Kidney (tissue), 14 donors: ENCODE measurements around the gene PKNOX2. TPM values are rescaled to one million over a fixed set of nuclear protein-coding genes. Genes with fewer than 3 reads are reported as not detected.

Experiments
- DNase-seq, 5 donors: peaks; one replicate each; pipeline ENCODE4 v3.0.0-alpha.2; 2013 to 2020
- FAIRE-seq: peaks from 2 replicates; lab custom pipeline; 2012; peaks lifted over from hg19 to GRCh38; lab: Jason Lieb, UNC
- H3K27ac ChIP-seq, 2 donors: one replicate each; pipeline ENCODE4 v1.7.0; 2013; ENCODE audit warnings: low read depth in 2 of 2, low read length in 2 of 2, inconsistent platforms in 1 of 2
- H3K27me3 ChIP-seq: one replicate; pipeline ENCODE4 v1.7.1; 2013; ENCODE audit warnings: low read length, inconsistent platforms; ENCODE audit not compliant: control insufficient read depth, insufficient read depth
- H3K36me3 ChIP-seq, 3 donors: one replicate each; pipeline versions ENCODE4 v1.7.0 to v1.7.1; 2013; ENCODE audit warnings: low read length in 3 of 3, control low read depth in 1 of 3, inconsistent platforms in 1 of 3; ENCODE audit not compliant: insufficient read depth in 3 of 3, control insufficient read depth in 2 of 3
- H3K4me1 ChIP-seq, 3 donors: one replicate each; pipeline versions ENCODE4 v1.7.0 to v1.7.1; 2013; ENCODE audit warnings: low read length in 3 of 3, inconsistent platforms in 1 of 3, low read depth in 1 of 3; ENCODE audit not compliant: control insufficient read depth in 2 of 3, insufficient read depth in 2 of 3
- H3K4me3 ChIP-seq, 3 donors: one replicate each; pipeline versions ENCODE4 v1.7.0 to v1.8.1; 2013; ENCODE audit warnings: low read length in 3 of 3, control low read depth in 1 of 3, inconsistent platforms in 1 of 3
- H3K9ac ChIP-seq, 3 donors: one replicate each; pipeline versions ENCODE4 v1.7.0 to v1.7.1; 2013; ENCODE audit warnings: low read length in 3 of 3, control low read depth in 1 of 3, inconsistent platforms in 1 of 3
- H3K9me3 ChIP-seq, 3 donors: one replicate each; pipeline versions ENCODE4 v1.7.0 to v1.7.1; 2013; ENCODE audit warnings: low read length in 3 of 3, control low read depth in 1 of 3, inconsistent platforms in 1 of 3; ENCODE audit not compliant: control insufficient read depth in 2 of 3, insufficient read depth in 1 of 3
- CTCF ChIP-seq: IDR thresholded peaks from 3 replicates; pipeline ENCODE4 v1.5.1; 2012; ENCODE audit warnings: mild to moderate bottlenecking, moderate library complexity, borderline replicate concordance; ENCODE audit not compliant: insufficient read depth; ENCODE audit errors: extremely low read depth
- intact Hi-C: fragments of 100-400 bp; cut with DNase I; formaldehyde crosslinking; loops from one replicate; pipeline ENCODE4 v1.11.1; 2022
- polyA plus RNA-seq: library from polyadenylated mRNA; stranded (reverse); fragments of 350-450 nt; fragmentation: Illumina TruSeq; extraction: RNeasy Lipid Tissue Mini Kit (QIAGEN cat#74804); gene quantifications from one replicate; pipeline ENCODE4 v1.2.3, GENCODE V29; 2014; ENCODE audit warnings: low read depth, low replicate concordance; ENCODE audit not compliant: insufficient read depth
- total RNA-seq: library from RNA; stranded (reverse); fragmentation: NEBNext Ultra II Directional; extraction: Animal tissue kit (Norgen Biotek cat#: 25700); gene quantifications from one replicate; pipeline ENCODE4 v1.2.1, GENCODE V29; 2021
- donor health status: control.
- donor health status: control.
- donor health status: control.
- donor health status: control.
- donor health status: control.
- donor health status: DM: yes; HTN: yes; CAD: no.
- donor health status: Normal renal cell carcinoma (clear cell type).

Gene PKNOX2
- total and polyA plus RNA-seq, 2 donors from 2014 or later = 1.5 to 6.0 TPM

DNA sequence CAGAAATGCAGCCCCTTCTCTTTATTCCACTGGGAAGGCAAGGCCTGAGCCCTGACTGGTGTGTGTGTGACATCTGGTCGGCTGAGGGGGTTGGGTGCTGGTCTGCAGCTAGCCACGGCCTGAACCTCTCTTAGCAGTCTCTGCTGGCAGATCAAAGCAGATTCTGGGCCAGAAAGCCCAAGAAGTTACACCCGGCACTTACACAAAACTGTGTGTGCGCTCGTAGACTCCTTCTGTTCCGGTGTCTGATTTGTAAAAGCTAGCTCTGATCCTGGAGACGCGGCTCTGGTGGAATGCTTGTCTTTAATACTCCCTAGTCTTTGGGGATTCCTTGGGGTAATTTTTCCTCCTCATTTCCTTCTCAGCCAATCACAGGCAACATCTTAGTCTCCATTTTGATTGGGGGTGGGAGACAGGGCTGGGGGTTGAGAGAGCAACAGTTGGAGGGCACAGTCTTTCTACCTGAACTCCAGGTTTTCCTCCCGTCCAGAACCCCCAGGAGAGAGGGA, 5.5 kb downstream of the PKNOX2 start:
- Histone ChIP-seq H3K27ac (peak overlapping the region; percentile 20 to 51), H3K36me3 (no peaks in the 10 kb centered on the region), H3K9ac (peak overlapping the region in 1 of 3 donors; percentile 6), H3K27me3 (no peaks in the 10 kb centered on the region), H3K9me3 (no peaks in the 10 kb centered on the region), H3K4me3 (peak overlapping the region in 1 of 3 donors; percentile 28), H3K4me1 (peaks cover 0 to 24% (median 13%) of the 10 kb centered on the region in 3 donors)
- DNase-seq (peak in 2 of 5 donors; percentile 36 to 70), FAIRE-seq (no peak)
- intact Hi-C loops = no loop called here
- TF ChIP-seq CTCF = no peak

DNA sequence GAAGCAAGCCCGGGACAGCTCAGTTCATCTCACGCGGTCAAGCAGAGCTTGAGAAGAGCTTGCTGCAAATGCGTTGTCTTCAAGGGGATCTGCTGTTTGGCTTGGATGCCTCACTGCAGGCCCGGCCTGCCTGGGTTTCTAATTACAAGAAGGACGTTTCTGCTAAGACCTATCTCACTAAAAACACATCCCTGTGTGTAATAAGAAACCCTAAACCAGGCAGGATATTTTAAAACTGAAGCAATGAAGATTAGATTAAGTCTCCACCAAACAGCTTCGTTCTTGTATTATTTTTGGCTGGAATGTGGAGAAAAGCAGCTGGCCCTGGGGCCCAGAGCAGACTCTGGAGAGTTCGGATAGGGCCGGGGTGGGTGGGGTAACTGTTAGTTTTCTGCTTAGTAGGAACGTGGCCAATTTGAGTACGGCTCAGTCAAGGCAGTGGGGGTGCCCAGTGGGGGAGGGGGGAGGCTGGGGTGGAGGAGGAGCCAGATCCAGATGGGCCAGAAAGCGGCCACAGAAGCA, 6.0 kb downstream of the PKNOX2 start:
- DNase-seq (peak; percentile 81 to 96 (median 86)), FAIRE-seq (no peak)
- peak overlapping the region in 1 of 3 donors; percentile 6 for H3K9ac ChIP-seq
- peak overlapping the region in 1 of 3 donors; percentile 28 for H3K4me3 ChIP-seq
- no peak for TF ChIP-seq CTCF
- intact Hi-C loops = no loop called here
- H3K9me3 ChIP-seq = no peaks in the 10 kb centered on the region
- H3K4me1 ChIP-seq = peaks cover 0 to 24% (median 13%) of the 10 kb centered on the region in 3 donors
- H3K27me3 ChIP-seq = no peaks in the 10 kb centered on the region
- H3K36me3 ChIP-seq = no peaks in the 10 kb centered on the region
- H3K27ac ChIP-seq = peak overlapping the region; percentile 20 to 51

GRCh38 chr11:125171974-125172373, 7.4 kb downstream of the PKNOX2 start:
- Histone ChIP-seq H3K9me3 (no peaks in the 10 kb centered on the region), H3K9ac (no peak overlapping the region), H3K4me3 (no peak overlapping the region), H3K36me3 (no peaks in the 10 kb centered on the region), H3K27me3 (no peaks in the 10 kb centered on the region), H3K4me1 (peaks cover 0 to 17% (median 13%) of the 10 kb centered on the region in 3 donors), H3K27ac (no peak overlapping the region)
- TF ChIP-seq CTCF = no peak
- DNase-seq (no peak), FAIRE-seq (no peak)
- intact Hi-C loops = no loop called here
